Vagina (tissue), 2 donors: ENCODE results near the gene KRTAP4-6. TPM values are rescaled to one million over a fixed set of nuclear protein-coding genes. Genes with fewer than 3 reads are reported as not detected.
"Not testable (repeated sequence)": the region's sequence is repeated elsewhere in the genome, so short reads cannot be mapped to it uniquely, and the experiment has no call there.

Experiments used
- DNase-seq, 2 donors: peaks; one replicate each; pipeline ENCODE4 v3.0.0-alpha.2; 2017; ENCODE audit errors: extremely low spot score in 2 of 2
- H3K27ac ChIP-seq: fragments of 200-600 bp; sonication (generic); one replicate; pipeline ENCODE4 v1.5.1; 2019
- H3K27me3 ChIP-seq: fragments of 200-600 bp; sonication (generic); one replicate; pipeline ENCODE4 v1.5.1; 2019
- H3K36me3 ChIP-seq, 2 donors: fragments of 200-600 bp; sonication (generic); one replicate each; pipeline ENCODE4 v1.5.1; 2017 to 2019
- H3K4me1 ChIP-seq: fragments of 200-600 bp; sonication (generic); one replicate; pipeline ENCODE4 v1.5.1; 2019
- H3K4me3 ChIP-seq, 2 donors: fragments of 200-600 bp; sonication (generic); 1 replicate in 1 of 2; 2 replicates in 1 of 2; pipeline ENCODE4 v1.5.1; 2016 to 2019
- H3K9me3 ChIP-seq: fragments of 200-600 bp; sonication (generic); one replicate; pipeline ENCODE4 v1.5.1; 2019
- CTCF ChIP-seq, 3 experiments: fragments of 450-650 bp in 2 of 3; fragments of 200-600 bp in 1 of 3; sonication (generic) in 1 of 3; IDR thresholded peaks; one replicate each; pipeline ENCODE4 v1.5.1; 2017 to 2019; ENCODE audit warnings: antibody characterized with exemption in 3 of 3, mild to moderate bottlenecking in 2 of 3, moderate library complexity in 2 of 3
- POLR2A ChIP-seq, 2 donors: fragments of 450-650 bp; IDR thresholded peaks; one replicate each; pipeline ENCODE4 v1.6.1; 2017; ENCODE audit warnings: antibody characterized with exemption in 2 of 2, mild to moderate bottlenecking in 2 of 2, moderate library complexity in 2 of 2
- POLR2AphosphoS5 ChIP-seq, 2 donors: sonication (generic); formaldehyde crosslinking; IDR thresholded peaks; one replicate each; pipeline ENCODE4 v1.9.0; 2017; ENCODE audit warnings: antibody characterized with exemption in 2 of 2, mild to moderate bottlenecking in 2 of 2, low read depth in 1 of 2; ENCODE audit not compliant: insufficient read depth in 1 of 2
- intact Hi-C: fragments of 100-400 bp; cut with DNase I; formaldehyde crosslinking; loops from one replicate; pipeline ENCODE4 v1.15.1; 2023
- total RNA-seq: library from RNA; depleted of rRNA; stranded (reverse); fragments of >200 nt; gene quantifications from one replicate; pipeline ENCODE4 v1.2.3, GENCODE V29; 2016

KRTAP4-6 gene
- total RNA-seq, 1 donor from 2014 or later = not detected

GRCh38 chr17:41147531-41148204, 7.3 kb upstream of the KRTAP4-6 start:
- Histone ChIP-seq H3K27ac (no peak overlapping the region), H3K27me3 (no peaks in the 10 kb centered on the region), H3K4me1 (no peaks in the 10 kb centered on the region), H3K36me3 (no peaks in the 10 kb centered on the region), H3K9me3 (no peaks in the 10 kb centered on the region), H3K4me3 (no peak overlapping the region)
- no peak for DNase-seq
- intact Hi-C loops = no loop called here
- TF ChIP-seq CTCF (IDR thresholded peaks at IDR 0.05) (no peak), POLR2A (IDR thresholded peaks at IDR 0.05) (no peak), POLR2AphosphoS5 (IDR thresholded peaks at IDR 0.05; ENCODE audit: insufficient read depth in 1 of 2, low read depth in 1 of 2) (no peak)

- Histone ChIP-seq H3K27me3 (no peaks in the 10 kb centered on the region), H3K4me3 (no peak overlapping the region), H3K27ac (no peak overlapping the region), H3K4me1 (no peaks in the 10 kb centered on the region), H3K36me3 (no peaks in the 10 kb centered on the region), H3K9me3 (no peaks in the 10 kb centered on the region)
- intact Hi-C loops = no loop called here
- no peak for TF ChIP-seq CTCF (IDR thresholded peaks at IDR 0.05)
- TF ChIP-seq POLR2AphosphoS5 (IDR thresholded peaks at IDR 0.05; ENCODE audit: insufficient read depth in 1 of 2, low read depth in 1 of 2) = no peak
- no peak for TF ChIP-seq POLR2A (IDR thresholded peaks at IDR 0.05)
- no peak for DNase-seq
Measured at GRCh38 chr17:41145261-41145660, 4.9 kb upstream of the KRTAP4-6 start.

- H3K36me3 ChIP-seq = no peaks in the 10 kb centered on the region
- H3K4me1 ChIP-seq = no peaks in the 10 kb centered on the region
- H3K4me3 ChIP-seq = no peak overlapping the region
- H3K27ac ChIP-seq = no peak overlapping the region
- no peaks in the 10 kb centered on the region for H3K27me3 ChIP-seq
- no peak for DNase-seq
- no peaks in the 10 kb centered on the region for H3K9me3 ChIP-seq
- intact Hi-C loops = no loop called here
- no peak for TF ChIP-seq CTCF (IDR thresholded peaks at IDR 0.05)
- no peak for TF ChIP-seq POLR2A (IDR thresholded peaks at IDR 0.05)
- TF ChIP-seq POLR2AphosphoS5 (IDR thresholded peaks at IDR 0.05; ENCODE audit: insufficient read depth in 1 of 2, low read depth in 1 of 2) = no peak
Measured at GRCh38 chr17:41144846-41145245, 4.5 kb upstream of the KRTAP4-6 start.

- H3K27ac ChIP-seq = no peak overlapping the region
- H3K27me3 ChIP-seq = no peaks in the 10 kb centered on the region
- DNase-seq = no peak
- H3K9me3 ChIP-seq = no peaks in the 10 kb centered on the region
- no peaks in the 10 kb centered on the region for H3K4me1 ChIP-seq
- no peak overlapping the region for H3K4me3 ChIP-seq
- intact Hi-C loops = no loop called here
- TF ChIP-seq CTCF (IDR thresholded peaks at IDR 0.05) (no peak), POLR2A (IDR thresholded peaks at IDR 0.05) (no peak), POLR2AphosphoS5 (IDR thresholded peaks at IDR 0.05; ENCODE audit: insufficient read depth in 1 of 2, low read depth in 1 of 2) (no peak)
- H3K36me3 ChIP-seq = no peaks in the 10 kb centered on the region
Measured at GRCh38 chr17:41141361-41141760, 1.0 kb upstream of the KRTAP4-6 start.

- H3K4me3 ChIP-seq, H3K9me3 ChIP-seq, H3K4me1 ChIP-seq, H3K27ac ChIP-seq, DNase-seq, intact Hi-C loops, H3K27me3 ChIP-seq, H3K36me3 ChIP-seq: not testable (repeated sequence)
Measured at GRCh38 chr17:41139865-41140264, 479 bp downstream of the KRTAP4-6 start.
